WTC11 (cell line): ENCODE measurements around the gene PRKACB.

Experiments
- CREB1 ChIP-seq: sonication (generic); formaldehyde crosslinking; IDR thresholded peaks from 2 replicates; pipeline ENCODE4 v1.8.0; 2023; ENCODE audit warnings: mild to moderate bottlenecking, missing genetic modification reagents
- CTCF ChIP-seq: fragments of 200-600 bp; IDR thresholded peaks from 2 replicates; pipeline ENCODE4 v1.8.0; 2022; ENCODE audit warnings: antibody characterized with exemption
- FOXK1 ChIP-seq: sonication (generic); formaldehyde crosslinking; IDR thresholded peaks from 2 replicates; pipeline ENCODE4 v1.8.0; 2022; ENCODE audit warnings: mild to moderate bottlenecking, moderate library complexity, missing genetic modification reagents
- MAX ChIP-seq: sonication (generic); formaldehyde crosslinking; IDR thresholded peaks from 2 replicates; pipeline ENCODE4 v1.8.0; 2022; ENCODE audit warnings: mild to moderate bottlenecking, missing genetic modification reagents
- NR2C2 ChIP-seq: sonication (generic); formaldehyde crosslinking; IDR thresholded peaks from 2 replicates; pipeline ENCODE4 v1.8.0; 2022; ENCODE audit warnings: mild to moderate bottlenecking, missing genetic modification reagents
- PRDM15 ChIP-seq: sonication (generic); formaldehyde crosslinking; IDR thresholded peaks from 2 replicates; pipeline ENCODE4 v1.8.0; 2022; ENCODE audit warnings: missing genetic modification reagents
- SMAD3 ChIP-seq: sonication (generic); formaldehyde crosslinking; IDR thresholded peaks from 2 replicates; pipeline ENCODE4 v1.8.0; 2022; ENCODE audit warnings: missing genetic modification reagents, mild to moderate bottlenecking, borderline replicate concordance
- USF1 ChIP-seq: sonication (generic); formaldehyde crosslinking; IDR thresholded peaks from 2 replicates; pipeline ENCODE4 v1.8.0; 2022; ENCODE audit warnings: mild to moderate bottlenecking, missing genetic modification reagents
- ZNF425 ChIP-seq: fragments of 250-450 bp; sonication (Bioruptor Pico); conservative IDR thresholded peaks from 2 replicates; pipeline ENCODE4 v1.9.0; 2021; ENCODE audit warnings: mild to moderate bottlenecking
- ZNF512 ChIP-seq: sonication (generic); formaldehyde crosslinking; IDR thresholded peaks from 2 replicates; pipeline ENCODE4 v1.8.1; 2022; ENCODE audit warnings: missing genetic modification reagents, borderline replicate concordance

- TF ChIP-seq FOXK1 (CRISPR knock-in tag) (no peak), CTCF (no peak), PRDM15 (CRISPR knock-in tag) (no peak), SMAD3 (CRISPR knock-in tag) (no peak), ZNF512 (CRISPR knock-in tag) (no peak), ZNF425 (CRISPR knock-in tag) (no peak), CREB1 (CRISPR knock-in tag) (no peak), NR2C2 (CRISPR knock-in tag) (no peak), USF1 (no peak), MAX (CRISPR knock-in tag) (no peak)
Observed at GRCh38 chr1:84283381-84283780, 139.3 kb downstream of the PRKACB start.
